Measurements from ENCODE around the gene DNMBP. TPM values are rescaled to one million over a fixed set of nuclear protein-coding genes. Genes with fewer than 3 reads are reported as not detected.
A peak's percentile ranks its signal among the peaks of the same experiment; 100 is the strongest.

Gene DNMBP
- total and polyA plus RNA-seq, 2 of the 4 experiments (the other 2 are of a cell fraction): 10.9 to 13.6 TPM

GRCh38 chr10:99844433-99844955 is 165.3 kb downstream of the DNMBP start:
- Histone ChIP-seq H3K56ac (ENCODE audit: extremely low read depth, insufficient read depth, low read length) (no peak overlapping the region), H2AK5ac (ENCODE audit: low read depth, low read length) (peak overlapping the region; percentile 13; the same call in 1 of the 2 replicates), H4K8ac (ENCODE audit: low read depth in 2 of 2, low read length in 2 of 2) (no peak overlapping the region), H3K9ac (ENCODE audit: low read depth, low read length) (no peak overlapping the region), H3K4me2 (ENCODE audit: low read depth, low read length) (no peak overlapping the region), H4K20me1 (ENCODE audit: insufficient read depth, low read length) (no peaks in the 10 kb centered on the region), H2BK20ac (ENCODE audit: low read depth, low read length) (no peak overlapping the region), H3K4me1 (ENCODE audit: control insufficient read depth, insufficient read depth, low read length) (no peaks in the 10 kb centered on the region), H2BK120ac (ENCODE audit: low read depth, low read length) (peak overlapping the region; percentile 32; the same call in 1 of the 2 replicates), H2AK9ac (replicated peaks; ENCODE audit: low read depth, low read length, poor library complexity) (no peak overlapping the region), H3K27me3 (ENCODE audit: control insufficient read depth, insufficient read depth, low read length) (no peaks in the 10 kb centered on the region), H3K4ac (ENCODE audit: low read depth, low read length) (peak overlapping the region; percentile 23), H4K91ac (ENCODE audit: insufficient read depth, low read depth, low read length) (no peak overlapping the region), H3K27ac (ENCODE audit: insufficient read depth, low read length) (no peak overlapping the region), H4K5ac (ENCODE audit: low read depth, low read length) (no peak overlapping the region), H3K9me3 (ENCODE audit: control insufficient read depth, insufficient read depth, low read length) (no peaks in the 10 kb centered on the region), H3K36me3 (ENCODE audit: control insufficient read depth, insufficient read depth, low read length) (no peaks in the 10 kb centered on the region), H2BK5ac (ENCODE audit: low read depth, low read length, poor library complexity, severe bottlenecking) (no peak overlapping the region), H3K79me1 (ENCODE audit: low read depth in 1 of 2, low read length in 2 of 2) (no peaks in the 10 kb centered on the region), H2BK15ac (ENCODE audit: low read depth, low read length) (no peak overlapping the region), H3K23ac (ENCODE audit: low read depth, low read length) (no peak overlapping the region), H3K14ac (replicated peaks; ENCODE audit: low read depth, low read length) (no peak overlapping the region), H2AFZ (replicated peaks; ENCODE audit: low read length, poor library complexity) (peak overlapping the region; percentile 59), H3K9me1 (ENCODE audit: insufficient read depth, low read length) (no peaks in the 10 kb centered on the region), H3K4me3 (ENCODE audit: insufficient read depth, low read depth, low read length) (no peak overlapping the region), H3K18ac (ENCODE audit: low read depth, low read length) (no peak overlapping the region)
- CTCF ChIA-PET: interaction anchor here (1.2 kb wide), 1 partner anchor 201 kb away, joined by 6 read pairs; no protein-coding TSS in a partner anchor
- TF ChIP-seq BHLHE40 (IDR thresholded peaks at IDR 0.05; ENCODE audit: low read depth, low read length) (no peak), MXI1 (IDR thresholded peaks at IDR 0.05; ENCODE audit: borderline replicate concordance, low read depth, low read length) (no peak), RAD21 (IDR thresholded peaks at IDR 0.05; ENCODE audit: low read length) (no peak), MAFK (IDR thresholded peaks at IDR 0.05; ENCODE audit: low read depth, low read length) (no peak), FOS (IDR thresholded peaks at IDR 0.05; ENCODE audit: low read depth, low read length) (no peak), NFE2L2 (IDR thresholded peaks at IDR 0.05; ENCODE audit: low read depth, low read length) (no peak), USF2 (IDR thresholded peaks at IDR 0.05; ENCODE audit: low read depth, low read length) (no peak), RCOR1 (IDR thresholded peaks at IDR 0.05; ENCODE audit: insufficient replicate concordance, low read length) (no peak), CEBPB (IDR thresholded peaks at IDR 0.05; ENCODE audit: low read depth, low read length) (no peak), MAZ (IDR thresholded peaks at IDR 0.05; ENCODE audit: borderline replicate concordance, low read depth, low read length) (no peak), SMC3 (IDR thresholded peaks at IDR 0.05; ENCODE audit: low read depth, low read length) (no peak), POLR2A (IDR thresholded peaks at IDR 0.05; ENCODE audit: low read depth, low read length) (no peak), ELK1 (IDR thresholded peaks at IDR 0.05; ENCODE audit: borderline replicate concordance, low read depth, low read length) (no peak), CTCF (conservative IDR thresholded peaks at IDR 0.05; ENCODE audit: low read depth, low read length) (no peak), CHD1 (IDR thresholded peaks at IDR 0.05; ENCODE audit: low read depth, low read length) (no peak), RFX5 (IDR thresholded peaks at IDR 0.05; ENCODE audit: low read depth, low read length) (no peak)
- intact Hi-C loops (cut with micrococcal nuclease): loop anchor here (10.0 kb wide), 1 partner anchor 210 kb away; no protein-coding TSS in a partner anchor
- in situ Hi-C loops (cut with MboI; ENCODE audit: low sequenced_read_pairs): loop anchor here (10.0 kb wide), 1 partner anchor 340 kb away; the partner anchor contains the start of gene ERLIN1
- no peak for ATAC-seq (ENCODE audit: low read depth)
- POLR2A ChIA-PET (ENCODE audit: unreplicated experiment): no interaction called here
- dilution Hi-C loops (cut with HindIII; ENCODE audit: low sequenced_read_pairs, unreplicated experiment): no loop called here
- BruUV-seq (replicated peaks): no TSS peak
- DNase-seq: no peak
- WGBS, 2 experiments (ENCODE audit: extremely low coverage in 2 of 2, insufficient read length in 1 of 2): no CpG with 5 or more reads among the region's 6 CpGs
